ENCODE data around the gene IFT80. TPM values are rescaled to one million over a fixed set of nuclear protein-coding genes. Genes with fewer than 3 reads are reported as not detected.
A peak's percentile ranks its signal among the peaks of the same experiment; 100 is the strongest.

Gene IFT80
- total and polyA plus RNA-seq, 9 of the 15 experiments (the other 6 are each of a cell fraction or from before 2014, with no cell fraction given): 6.7 to 21.1 (median 16.4) TPM

GRCh38 chr3:160340351-160340750, 58.7 kb downstream of the IFT80 start (continued):
- TF ChIP-seq MITF (IDR thresholded peaks at IDR 0.05) (no peak), POLR2AphosphoS2 (IDR thresholded peaks at IDR 0.05; ENCODE audit: low read length) (no peak), NR2F6 (CRISPR knock-in tag; IDR thresholded peaks at IDR 0.05) (no peak), HMBOX1 (IDR thresholded peaks at IDR 0.05) (no peak), CCNT2 (IDR thresholded peaks at IDR 0.05; ENCODE audit: borderline replicate concordance, extremely low read depth, insufficient read length, low read depth, low read length) (no peak), SMAD1 (IDR thresholded peaks at IDR 0.05; ENCODE audit: low read depth, low read length, partially characterized antibody) (no peak)

GRCh38 chr3:160331127-160331937, 67.7 kb downstream of the IFT80 start:
- ATAC-seq (peak; percentile 88), DNase-seq (ENCODE audit: extremely low read depth in 1 of 4, low spot score in 3 of 4) (peak in 1 of 4 experiments; percentile 37), FAIRE-seq (no peak)
- no peaks in the 10 kb centered on the region for H3K27me3 ChIP-seq (ENCODE audit: control insufficient read depth in 2 of 2, insufficient read depth in 2 of 2, low read length in 2 of 2)
- H3K79me2 ChIP-seq (ENCODE audit: control insufficient read depth, insufficient read depth, low read length): no peaks in the 10 kb centered on the region
- H3K9ac ChIP-seq (ENCODE audit: insufficient read depth in 1 of 2, low read depth in 2 of 2, low read length in 2 of 2): no peak overlapping the region
- H3K27ac ChIP-seq (ENCODE audit: extremely low read depth, low read depth, low read length): no peak overlapping the region
- H2AFZ ChIP-seq (ENCODE audit: low read depth, low read length): no peak overlapping the region
- H3K9me3 ChIP-seq (replicated peaks; ENCODE audit: control insufficient read depth, insufficient read depth, low read depth, low read length): no peaks in the 10 kb centered on the region
- H3K4me3 ChIP-seq: no peak overlapping the region
- no peak overlapping the region for H3K4me2 ChIP-seq (ENCODE audit: insufficient read depth, low read length)
- intact Hi-C loops (cut with micrococcal nuclease): loop anchor here (5.0 kb wide), 1 partner anchor 71 kb away; no protein-coding TSS in a partner anchor
- 23% methylated on average over 3 of the region's 3 CpGs for WGBS (ENCODE audit: insufficient coverage, low coverage, missing lambda C conversion rate)
- H3K9me1 ChIP-seq (ENCODE audit: control insufficient read depth, insufficient read depth, low read length): no peaks in the 10 kb centered on the region
- peaks cover 0 to 12% of the 10 kb centered on the region in 2 experiments; a peak in 3 of 5 replicates for H3K4me1 ChIP-seq (replicated peaks in 1 of 2; ENCODE audit: control insufficient read depth in 2 of 2, insufficient read depth in 2 of 2, low read length in 2 of 2)
- no peaks in the 10 kb centered on the region for H3K36me3 ChIP-seq (ENCODE audit: control insufficient read depth, insufficient read depth, low read length)
- ChIA-PET POLR2A (interaction anchor here (0.9 kb wide), 1 partner anchor 183 kb away, joined by 3 read pairs; no protein-coding TSS in a partner anchor), CTCF (ENCODE audit: low intra/inter-chr PET ratio) (no interaction called here)
- no TSS peak for BruUV-seq (replicated peaks)
- in situ Hi-C loops (cut with MboI): no loop called here
- no peaks in the 10 kb centered on the region for H4K20me1 ChIP-seq (replicated peaks; ENCODE audit: control insufficient read depth, insufficient read depth, low read length)
- no peak for TF ChIP-seq ZNF518B (CRISPR knock-in tag; IDR thresholded peaks at IDR 0.05)
- peak; percentile 94 for TF ChIP-seq MEIS2 (IDR thresholded peaks at IDR 0.05; ENCODE audit: partially characterized antibody)
- peak; percentile 13; the same call in 1 of the 2 replicates for TF ChIP-seq ZNF766 (CRISPR knock-in tag; conservative IDR thresholded peaks at IDR 0.05)
- TF ChIP-seq PTBP1 (IDR thresholded peaks at IDR 0.05; ENCODE audit: low read depth, low read length): no peak
- TF ChIP-seq MBD1 (CRISPR knock-in tag; IDR thresholded peaks at IDR 0.05): no peak
- TF ChIP-seq SMAD1 (IDR thresholded peaks at IDR 0.05; ENCODE audit: low read depth, low read length, partially characterized antibody): no peak
- TF ChIP-seq GTF2E2 (tag; IDR thresholded peaks at IDR 0.05): no peak

Measured in K562 (cell line).